GM20431 (cell line): ENCODE data around the gene AP1S3.
"Not testable (repeated sequence)": the region's sequence is repeated elsewhere in the genome, so short reads cannot be mapped to it uniquely, and the experiment has no call there.

Source experiments
- in situ Hi-C: fragments of 300-500 bp; cut with MseI, MboI; formaldehyde crosslinking; loops from one replicate; pipeline ENCODE4 v1.15.0; 2020; ENCODE audit warnings: low sequenced_read_pairs; ENCODE audit not compliant: unreplicated experiment

Gene AP1S3

GRCh38 chr2:223811757-223812156, 25.6 kb downstream of the AP1S3 start:
- in situ Hi-C loops = no loop called here

DNA sequence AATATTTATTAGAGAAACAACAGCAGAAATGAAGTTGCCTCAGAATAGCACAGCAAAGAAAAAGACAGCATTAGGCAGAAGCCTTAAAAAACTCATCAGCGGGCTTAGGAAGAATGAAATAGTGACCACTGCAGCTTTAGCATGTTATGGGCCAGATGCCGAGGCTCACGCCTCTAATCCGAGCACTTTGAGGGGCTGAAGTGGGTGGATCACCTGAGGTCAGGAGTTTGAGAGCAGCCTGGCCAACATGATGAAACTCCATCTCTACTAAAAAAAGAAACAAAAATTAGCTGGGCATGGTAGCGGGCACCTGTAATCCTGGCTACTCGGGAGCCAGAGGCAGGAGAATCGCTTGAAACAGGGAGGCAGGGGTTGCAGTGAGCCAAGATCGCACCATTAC, 32.4 kb downstream of the AP1S3 start:
- in situ Hi-C loops = no loop called here

DNA sequence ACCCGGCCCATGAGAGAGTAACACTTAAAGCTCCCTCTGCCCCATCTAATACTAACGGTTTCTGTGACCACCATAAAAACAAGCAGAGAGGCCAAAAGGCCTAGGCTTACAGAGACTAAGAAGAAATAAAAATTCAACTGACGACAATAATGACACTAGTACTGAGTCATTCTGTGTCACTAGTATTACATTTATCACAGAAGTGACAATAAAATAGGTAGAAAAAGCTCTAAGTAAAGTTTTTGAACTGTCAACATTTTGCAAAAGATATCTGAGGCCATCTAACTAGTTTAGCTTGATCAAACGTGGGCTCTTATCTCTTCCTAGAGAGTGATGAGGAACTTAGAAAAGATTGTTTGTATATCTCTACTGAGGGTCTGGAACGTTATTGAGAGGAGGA, 35.6 kb downstream of the AP1S3 start:
- in situ Hi-C loops = no loop called here

DNA sequence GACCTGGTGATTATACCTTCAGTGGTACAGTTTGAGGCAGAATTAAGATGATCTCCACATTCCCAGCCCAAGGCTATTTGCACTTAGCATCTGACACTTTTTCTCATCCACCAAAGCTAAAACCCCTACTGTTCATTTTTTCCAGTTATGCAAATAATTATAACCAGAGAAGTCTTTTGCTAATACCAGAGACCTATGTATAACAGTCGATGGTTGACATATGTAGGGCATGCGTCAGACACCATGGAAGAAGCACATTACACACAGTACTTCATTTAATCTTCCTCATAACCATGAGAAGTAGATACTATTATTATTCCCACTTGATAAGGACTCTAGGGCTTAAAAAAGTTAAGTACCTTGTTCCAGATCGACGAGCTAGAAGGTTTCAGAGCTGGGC, 36.5 kb downstream of the AP1S3 start:
- in situ Hi-C loops = no loop called here

DNA sequence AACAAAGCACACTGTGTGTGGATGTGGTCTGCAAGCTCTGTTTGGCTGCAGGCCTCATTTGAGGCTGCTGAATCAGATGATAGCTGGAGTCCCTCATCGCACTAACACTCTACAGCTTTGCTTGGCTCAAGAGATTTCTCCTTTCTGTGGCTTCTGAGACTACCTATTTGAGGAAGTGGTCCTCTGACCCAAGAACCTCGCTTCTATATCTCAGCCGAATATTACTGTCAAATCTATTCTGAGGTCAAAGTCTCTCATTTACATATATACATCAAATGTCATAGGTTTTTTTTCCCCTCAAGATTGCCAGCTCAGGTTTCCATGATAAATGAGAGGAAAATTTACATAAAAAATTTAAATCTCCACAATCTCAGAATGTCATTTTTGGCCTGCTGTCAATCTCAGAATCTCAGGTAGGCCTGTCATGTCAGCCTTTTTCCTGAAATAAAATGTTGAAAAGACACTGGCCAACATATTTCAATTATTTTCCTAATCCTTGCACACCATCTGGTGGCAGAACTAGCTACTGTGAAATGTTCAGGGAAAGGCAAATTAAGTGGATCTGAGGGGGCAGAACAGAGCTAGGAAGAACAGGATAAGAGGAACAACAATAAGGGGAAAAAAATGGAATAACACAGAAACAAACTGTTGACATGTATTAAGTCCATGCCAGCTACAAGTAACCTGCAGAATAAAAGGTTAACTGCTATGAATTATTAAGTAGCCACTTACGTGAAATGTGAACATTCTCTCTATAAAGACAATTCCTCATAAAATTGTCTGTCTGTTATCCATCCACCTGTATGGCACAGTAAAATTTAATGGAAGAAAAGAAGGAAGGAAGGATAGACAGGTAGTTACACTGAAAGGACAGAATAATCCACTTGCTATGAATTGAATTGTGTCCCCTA, 39.3 kb downstream of the AP1S3 start:
- in situ Hi-C loops = no loop called here

- in situ Hi-C loops = no loop called here
Measured at GRCh38 chr2:223797037-223797436, 40.3 kb downstream of the AP1S3 start.

DNA sequence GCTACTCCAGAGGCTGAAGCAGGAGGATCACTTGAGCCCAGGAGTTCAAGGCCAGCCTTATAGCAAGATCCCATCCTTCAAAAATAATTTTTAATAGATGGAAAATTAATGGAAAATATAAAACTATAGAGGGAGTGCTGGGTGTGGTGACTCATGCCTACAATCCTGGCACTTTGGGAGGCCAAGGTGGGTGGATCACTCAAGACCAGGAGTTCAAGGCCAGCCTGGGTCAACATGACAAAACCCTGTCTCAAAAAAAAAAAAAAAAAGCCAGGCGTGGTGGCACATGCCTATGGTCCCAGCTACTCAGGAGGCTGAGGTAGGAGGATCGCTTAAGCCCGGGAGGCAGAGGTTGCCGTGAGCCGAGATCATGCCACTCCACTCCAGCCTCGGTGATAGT, 48.0 kb downstream of the AP1S3 start:
- in situ Hi-C loops = no loop called here

GRCh38 chr2:223788826-223789225, 48.6 kb downstream of the AP1S3 start:
- in situ Hi-C loops = no loop called here

GRCh38 chr2:223788106-223788505, 49.3 kb downstream of the AP1S3 start:
- in situ Hi-C loops = not testable (repeated sequence)

- in situ Hi-C loops = no loop called here
Measured at GRCh38 chr2:223787358-223787757, 50.0 kb downstream of the AP1S3 start.

- in situ Hi-C loops = no loop called here
Measured at GRCh38 chr2:223786943-223787342, 50.4 kb downstream of the AP1S3 start.

- in situ Hi-C loops = no loop called here
Measured at GRCh38 chr2:223786236-223786635, 51.1 kb downstream of the AP1S3 start.

DNA sequence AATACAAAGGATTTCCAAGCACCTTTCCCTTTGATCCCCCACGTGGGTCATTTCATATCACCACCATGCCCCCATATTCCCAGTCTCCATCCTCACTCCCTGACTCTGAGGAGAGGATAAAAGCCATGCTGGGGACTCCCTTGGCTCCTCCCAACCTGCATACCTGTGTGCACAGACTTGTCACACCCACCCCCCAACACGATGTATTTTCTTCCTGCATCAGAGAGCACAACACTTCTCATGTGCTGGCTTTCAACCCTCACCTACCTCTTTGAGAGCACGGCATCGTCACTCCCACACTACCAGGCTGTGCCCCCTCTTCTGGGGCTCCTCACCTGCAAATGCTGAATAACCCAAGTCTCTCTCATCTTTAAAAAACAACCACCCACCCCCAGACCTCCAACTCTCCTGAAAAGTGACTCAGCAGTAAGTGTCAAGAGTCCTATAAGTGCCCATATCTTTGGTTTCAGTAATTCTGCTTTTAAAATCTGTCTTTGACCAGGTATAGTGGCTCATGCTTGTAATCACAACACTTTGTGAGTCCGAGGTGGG, 53.1 kb downstream of the AP1S3 start:
- in situ Hi-C loops = no loop called here

- in situ Hi-C loops = no loop called here
Measured at GRCh38 chr2:223782629-223783028, 54.8 kb downstream of the AP1S3 start.

- in situ Hi-C loops = no loop called here
Measured at GRCh38 chr2:223781560-223781959, 55.8 kb downstream of the AP1S3 start.

DNA sequence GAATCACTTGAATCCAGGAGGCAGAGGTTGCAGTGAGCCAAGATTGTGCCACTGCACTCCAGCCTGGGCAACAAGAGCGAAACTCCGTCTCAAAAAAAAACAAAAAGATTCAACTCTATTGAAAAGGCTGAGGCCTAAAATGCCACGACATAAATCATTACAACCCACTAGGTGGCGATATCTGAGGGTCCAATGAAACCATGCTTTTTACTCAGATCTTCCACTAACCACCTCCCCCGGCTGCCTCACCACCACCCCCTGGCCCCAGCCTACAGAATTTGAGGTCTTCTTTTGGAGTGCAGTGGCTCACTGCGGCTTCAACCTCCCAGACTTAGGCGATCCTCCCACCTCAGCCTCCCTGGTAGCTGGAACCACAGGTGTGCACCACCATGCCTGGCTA, 57.5 kb downstream of the AP1S3 start:
- in situ Hi-C loops = no loop called here

GRCh38 chr2:223774193-223774592, 63.2 kb downstream of the AP1S3 start:
- in situ Hi-C loops = no loop called here

GRCh38 chr2:223772363-223772762, 65.0 kb downstream of the AP1S3 start:
- in situ Hi-C loops = no loop called here

GRCh38 chr2:223771475-223771874, 65.9 kb downstream of the AP1S3 start:
- in situ Hi-C loops = no loop called here

DNA sequence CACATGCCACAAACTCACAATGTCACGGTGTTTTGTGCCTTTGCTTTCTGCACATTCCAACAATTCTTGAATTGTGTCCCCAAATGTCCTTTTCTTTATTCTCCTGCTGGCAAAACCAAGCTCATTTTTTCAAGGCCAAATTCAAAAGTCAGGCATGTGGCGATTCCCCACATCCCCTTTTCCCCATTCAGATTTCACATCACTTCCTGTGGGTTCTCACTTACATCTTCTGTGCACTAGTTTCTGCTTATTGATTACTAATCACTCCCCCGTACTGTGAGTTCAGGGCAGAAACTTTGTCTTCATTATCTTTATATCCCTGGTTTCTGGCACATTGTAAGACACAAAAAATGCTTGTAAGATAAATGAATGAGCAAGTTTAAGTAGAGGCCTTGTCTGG, 69.2 kb downstream of the AP1S3 start:
- in situ Hi-C loops = no loop called here

- in situ Hi-C loops = no loop called here
Measured at GRCh38 chr2:223767341-223767740, 70.0 kb downstream of the AP1S3 start.
